Adrenal gland (tissue), 12 donors: ENCODE measurements around the gene WFIKKN2. TPM values are rescaled to one million over a fixed set of nuclear protein-coding genes. Genes with fewer than 3 reads are reported as not detected.

ENCODE experiments used
- DNase-seq, 7 donors: peaks; one replicate each; pipeline ENCODE4 v3.0.0-alpha.2; 2019 to 2020
- H3K27ac ChIP-seq, 5 donors: fragments of 200-600 bp; sonication (generic) in 4 of 5; 1 replicate in 3 of 5; 2 replicates in 2 of 5; pipeline versions ENCODE4 v1.5.1 to v1.8.0; 2016 to 2020; ENCODE audit warnings: mild to moderate bottlenecking in 1 of 5
- H3K27me3 ChIP-seq: fragments of 200-600 bp; 2 replicates; pipeline ENCODE4 v1.8.0; 2021
- H3K36me3 ChIP-seq, 2 donors: fragments of 200-600 bp; replicated peaks in 1 of 2; 1 replicate in 1 of 2; 2 replicates in 1 of 2; pipeline versions ENCODE4 v1.5.1 to v1.8.0; 2018 to 2022
- H3K4me1 ChIP-seq, 2 donors: fragments of 200-600 bp; replicated peaks in 1 of 2; 1 replicate in 1 of 2; 2 replicates in 1 of 2; pipeline versions ENCODE4 v1.5.1 to v1.8.0; 2018 to 2021
- H3K4me3 ChIP-seq, 4 donors: fragments of 200-600 bp; sonication (generic) in 3 of 4; one replicate each; pipeline ENCODE4 v1.5.1; 2016 to 2018
- H3K9me3 ChIP-seq, 3 donors: fragments of 200-600 bp; sonication (generic) in 1 of 3; replicated peaks in 1 of 3; 1 replicate in 2 of 3; 2 replicates in 1 of 3; pipeline versions ENCODE4 v1.5.1 to v1.8.0; 2016 to 2021
- POLR2A ChIP-seq, 2 donors: fragments of 450-650 bp; IDR thresholded peaks; one replicate each; pipeline ENCODE4 v1.6.1; 2017; ENCODE audit warnings: antibody characterized with exemption in 2 of 2, mild to moderate bottlenecking in 2 of 2, moderate library complexity in 1 of 2
- WGBS, 4 donors: extraction: QIAGEN DNeasy Blood & Tissue Kit in 2 of 4; methylation state at CpG; one replicate each; pipeline versions ENCODE4 v1.1.5 to v1.1.7; 2013 to 2017; 5-methylcytosine and 5-hydroxymethylcytosine counted together
- intact Hi-C, 2 donors: fragments of 100-400 bp; cut with DNase I; formaldehyde crosslinking; loops; one replicate each; pipeline versions ENCODE4 v1.14.1 to v1.15.0; 2022 to 2023
- polyA plus RNA-seq, 3 donors: library from polyadenylated mRNA; stranded (reverse); fragments of 200-250 nt in 2 of 3; fragments of 350-450 nt in 1 of 3; fragmentation: Illumina TruSeq in 1 of 3; extraction: RNeasy Lipid Tissue Mini Kit (QIAGEN cat#74804) in 1 of 3; gene quantifications; one replicate each; pipeline ENCODE4 v1.2.3, GENCODE V29; 2013 to 2014
- small RNA-seq, 2 donors: library from RNA; depleted of rRNA; stranded (forward); fragments of <200 nt; gene quantifications; one replicate each; pipeline ENCODE3, GENCODE V24; 2016
- total RNA-seq, 9 donors: library from RNA; depleted of rRNA in 4 of 9; stranded (reverse); fragments of >200 nt in 4 of 9; fragments of 120-200 nt in 1 of 9; fragmentation: NEBNext Ultra II Directional in 1 of 9; extraction: Animal tissue kit (Norgen Biotek cat#: 25700) in 1 of 9; gene quantifications; one replicate each; pipeline versions ENCODE4 v1.1.0 to v1.2.4, GENCODE V29; 2013 to 2023
- TF ChIP-seq, protein P1 (sequence below), 6 experiments: fragments of 450-650 bp in 4 of 6; fragments of 200-600 bp in 2 of 6; sonication (generic) in 1 of 6; IDR thresholded peaks; 1 replicate in 5 of 6; 2 replicates in 1 of 6; pipeline versions ENCODE4 v1.5.1 to v1.8.0; 2016 to 2021; ENCODE audit warnings: antibody characterized with exemption in 6 of 6, mild to moderate bottlenecking in 2 of 6, moderate library complexity in 1 of 6
- donor health status: healthy with polysubstance abuse.
- donor health status: Bipolar disorder and iron deficiency.
- donor health status: DM: yes; HTN: yes; CAD: no.
- donor health status: DM: no; HTN: no; CAD: no.
- donor health status: DM: no; HTN: no; CAD: no.
- donor health status: DM: yes; HTN: yes; CAD: no.

WFIKKN2 gene
- total and polyA plus RNA-seq, 12 donors: 0.81 to 4.3 (median 1.4) TPM

DNA sequence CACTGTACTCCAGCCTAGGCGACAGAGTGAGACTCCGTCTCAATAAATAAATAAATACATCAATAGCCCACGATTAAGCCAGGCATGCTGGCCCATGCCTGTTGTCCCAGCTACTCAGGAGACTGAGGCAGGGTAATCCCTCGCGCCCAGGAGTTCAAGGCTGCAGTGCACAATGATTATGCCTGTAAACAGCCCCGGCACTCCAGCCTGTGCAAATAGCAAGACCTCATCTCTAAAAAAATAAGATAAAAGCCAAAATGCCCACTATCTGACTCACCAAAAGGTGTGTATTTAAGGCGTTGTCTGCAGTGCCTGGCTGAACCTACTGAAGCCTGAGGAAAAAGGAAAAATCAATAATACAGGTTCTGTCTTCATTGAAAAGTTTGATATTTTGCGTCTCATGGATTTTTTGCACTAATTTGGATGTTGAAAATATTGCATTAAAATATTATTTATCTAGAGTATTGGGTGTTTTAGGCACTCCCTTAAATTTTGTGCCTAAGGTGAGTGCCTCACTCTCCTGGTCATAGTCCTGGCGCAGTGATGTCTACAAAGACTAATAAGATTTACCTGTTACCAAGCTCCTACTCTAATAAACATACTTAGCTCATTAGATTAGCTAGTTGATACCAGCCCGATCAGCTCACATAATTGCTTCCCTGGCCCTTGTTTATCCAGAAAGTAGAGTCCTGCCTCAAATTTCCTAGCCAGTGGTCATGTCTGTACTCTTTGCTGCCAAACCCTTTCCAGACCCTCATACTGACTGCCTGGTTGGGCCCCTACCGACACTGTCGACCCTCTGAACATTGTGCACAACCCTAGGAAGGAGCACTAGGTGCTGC is 55.5 kb downstream of the WFIKKN2 start:
- intact Hi-C loops: no loop called here
- no peak for TF ChIP-seq POLR2A (IDR thresholded peaks at IDR 0.05)
- TF ChIP-seq, protein P1, sequence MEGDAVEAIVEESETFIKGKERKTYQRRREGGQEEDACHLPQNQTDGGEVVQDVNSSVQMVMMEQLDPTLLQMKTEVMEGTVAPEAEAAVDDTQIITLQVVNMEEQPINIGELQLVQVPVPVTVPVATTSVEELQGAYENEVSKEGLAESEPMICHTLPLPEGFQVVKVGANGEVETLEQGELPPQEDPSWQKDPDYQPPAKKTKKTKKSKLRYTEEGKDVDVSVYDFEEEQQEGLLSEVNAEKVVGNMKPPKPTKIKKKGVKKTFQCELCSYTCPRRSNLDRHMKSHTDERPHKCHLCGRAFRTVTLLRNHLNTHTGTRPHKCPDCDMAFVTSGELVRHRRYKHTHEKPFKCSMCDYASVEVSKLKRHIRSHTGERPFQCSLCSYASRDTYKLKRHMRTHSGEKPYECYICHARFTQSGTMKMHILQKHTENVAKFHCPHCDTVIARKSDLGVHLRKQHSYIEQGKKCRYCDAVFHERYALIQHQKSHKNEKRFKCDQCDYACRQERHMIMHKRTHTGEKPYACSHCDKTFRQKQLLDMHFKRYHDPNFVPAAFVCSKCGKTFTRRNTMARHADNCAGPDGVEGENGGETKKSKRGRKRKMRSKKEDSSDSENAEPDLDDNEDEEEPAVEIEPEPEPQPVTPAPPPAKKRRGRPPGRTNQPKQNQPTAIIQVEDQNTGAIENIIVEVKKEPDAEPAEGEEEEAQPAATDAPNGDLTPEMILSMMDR (IDR thresholded peaks at IDR 0.05): no peak
- H3K27ac ChIP-seq: no peak overlapping the region

DNA sequence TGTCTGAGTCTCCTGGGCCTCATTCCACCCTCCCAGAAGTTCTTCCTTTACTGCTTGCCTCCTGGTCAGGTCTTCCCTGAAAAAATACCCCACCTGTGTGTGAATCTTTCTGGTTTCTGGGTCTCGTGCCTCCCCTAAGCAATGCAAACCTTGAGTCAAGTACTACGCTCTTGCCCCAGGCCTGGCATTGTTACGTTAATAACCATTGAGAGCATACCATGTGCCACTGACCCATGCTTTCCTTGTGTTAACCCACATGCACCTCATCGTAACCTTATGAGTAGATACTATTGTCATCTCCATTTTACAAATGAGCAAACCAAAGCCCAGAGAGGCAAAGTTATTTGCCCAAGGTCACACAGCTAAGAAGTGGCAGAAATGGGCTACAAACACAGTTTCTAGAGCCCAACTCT is 56.2 kb downstream of the WFIKKN2 start:
- Histone ChIP-seq H3K9me3 (no peaks in the 10 kb centered on the region), H3K36me3 (no peaks in the 10 kb centered on the region), H3K27ac (no peak overlapping the region), H3K4me1 (no peaks in the 10 kb centered on the region), H3K4me3 (no peak overlapping the region), H3K27me3 (no peaks in the 10 kb centered on the region)
- intact Hi-C loops: no loop called here
- DNase-seq: no peak
- WGBS, 4 donors: 90 to 93% (median 93%) methylated on average over 4 of the region's 4 CpGs
- TF ChIP-seq, protein P1 (IDR thresholded peaks at IDR 0.05): no peak
- TF ChIP-seq POLR2A (IDR thresholded peaks at IDR 0.05): no peak

More for the DNA sequence above, 55.5 kb downstream of the WFIKKN2 start:
- H3K9me3 ChIP-seq: no peaks in the 10 kb centered on the region
- 76 to 91% (median 81%) methylated on average over 10 to 12 of the region's 12 CpGs for WGBS, 4 donors
- DNase-seq: no peak
- no peaks in the 10 kb centered on the region for H3K36me3 ChIP-seq
- H3K27me3 ChIP-seq: no peaks in the 10 kb centered on the region
- H3K4me1 ChIP-seq: no peaks in the 10 kb centered on the region
- no peak overlapping the region for H3K4me3 ChIP-seq

Small RNA genes within 50 kb of the gene (small RNA-seq; reads per million reads assigned to genes)
- gene AC005921.1: 0 reads per million in 2 donors

Other genes with a start within 250 kb of the WFIKKN2 start
- 100 to 1,000 TPM in 8 of 9 donors, 1 to 10 TPM in 1; 7.2 to 422 (median 239) TPM for gene ABCC3, start 200.7 kb upstream of the WFIKKN2 start, total RNA-seq
- gene ABCC3, start 200.7 kb upstream of the WFIKKN2 start, polyA plus RNA-seq: 100 to 1,000 TPM; 164 to 448 (median 414) TPM
- gene ANKRD40, start 127.7 kb upstream of the WFIKKN2 start, total RNA-seq: 10 to 100 TPM; 24.8 to 46.4 (median 40.3) TPM
- gene ANKRD40, start 127.7 kb upstream of the WFIKKN2 start, polyA plus RNA-seq: 10 to 100 TPM; 14.9 to 37.0 (median 18.7) TPM
- gene LUC7L3, start 116.0 kb upstream of the WFIKKN2 start, total RNA-seq: 100 to 1,000 TPM in 2 of 9 donors, 10 to 100 TPM in 7; 16.1 to 142 (median 75.2) TPM
- gene LUC7L3, start 116.0 kb upstream of the WFIKKN2 start, polyA plus RNA-seq: 100 to 1,000 TPM in 2 of 3 donors, 10 to 100 TPM in 1; 95.4 to 248 (median 112) TPM
- gene ANKRD40CL, start 68.1 kb upstream of the WFIKKN2 start, total RNA-seq: not detected
- gene ANKRD40CL, start 68.1 kb upstream of the WFIKKN2 start, polyA plus RNA-seq: not detected
- gene TOB1, start 30.8 kb downstream of the WFIKKN2 start, total RNA-seq: 100 to 1,000 TPM in 4 of 9 donors, 10 to 100 TPM in 5; 22.4 to 332 (median 81.5) TPM
- gene TOB1, start 30.8 kb downstream of the WFIKKN2 start, polyA plus RNA-seq: 10 to 100 TPM; 42.9 to 75.4 (median 49.3) TPM